Gastroesophageal sphincter (tissue), 3 donors: ENCODE measurements around the gene ERBB4.

Experiments used
- EP300 ChIP-seq: sonication (generic); formaldehyde crosslinking; IDR thresholded peaks from one replicate; pipeline ENCODE4 v1.6.1; 2017; ENCODE audit warnings: antibody characterized with exemption, mild to moderate bottlenecking
- POLR2A ChIP-seq, 2 donors: fragments of 450-650 bp; IDR thresholded peaks; one replicate each; pipeline ENCODE4 v1.6.1; 2017; ENCODE audit warnings: antibody characterized with exemption in 2 of 2, mild to moderate bottlenecking in 2 of 2, moderate library complexity in 1 of 2
- POLR2AphosphoS5 ChIP-seq: sonication (generic); formaldehyde crosslinking; IDR thresholded peaks from one replicate; pipeline ENCODE4 v1.6.1; 2017; ENCODE audit warnings: antibody characterized with exemption
- TF ChIP-seq, protein P1 (sequence below), 4 experiments: fragments of 200-600 bp in 2 of 4; fragments of 450-650 bp in 2 of 4; sonication (generic) in 1 of 4; IDR thresholded peaks; one replicate each; pipeline ENCODE4 v1.5.1; 2017 to 2019; ENCODE audit warnings: antibody characterized with exemption in 4 of 4, mild to moderate bottlenecking in 2 of 4, moderate library complexity in 2 of 4

DNA sequence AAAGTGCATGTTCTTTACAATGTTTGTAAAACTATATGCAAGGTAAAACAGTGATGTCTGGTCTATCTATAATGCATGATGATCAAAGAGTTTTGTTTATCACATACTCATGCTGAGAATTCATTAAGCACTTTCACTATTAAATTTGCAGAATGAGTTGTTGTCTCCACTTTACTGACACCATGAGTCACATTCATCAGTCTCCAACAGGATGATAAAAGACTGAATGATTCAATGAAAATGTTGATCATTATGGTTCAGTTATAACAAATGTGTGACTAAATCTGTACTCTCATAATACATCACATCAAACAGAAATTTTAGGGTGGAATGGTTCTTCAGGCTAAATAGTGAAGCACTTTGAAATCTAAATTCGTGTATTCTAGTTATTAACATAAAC is 129.0 kb downstream of the ERBB4 start:
- TF ChIP-seq, protein P1, sequence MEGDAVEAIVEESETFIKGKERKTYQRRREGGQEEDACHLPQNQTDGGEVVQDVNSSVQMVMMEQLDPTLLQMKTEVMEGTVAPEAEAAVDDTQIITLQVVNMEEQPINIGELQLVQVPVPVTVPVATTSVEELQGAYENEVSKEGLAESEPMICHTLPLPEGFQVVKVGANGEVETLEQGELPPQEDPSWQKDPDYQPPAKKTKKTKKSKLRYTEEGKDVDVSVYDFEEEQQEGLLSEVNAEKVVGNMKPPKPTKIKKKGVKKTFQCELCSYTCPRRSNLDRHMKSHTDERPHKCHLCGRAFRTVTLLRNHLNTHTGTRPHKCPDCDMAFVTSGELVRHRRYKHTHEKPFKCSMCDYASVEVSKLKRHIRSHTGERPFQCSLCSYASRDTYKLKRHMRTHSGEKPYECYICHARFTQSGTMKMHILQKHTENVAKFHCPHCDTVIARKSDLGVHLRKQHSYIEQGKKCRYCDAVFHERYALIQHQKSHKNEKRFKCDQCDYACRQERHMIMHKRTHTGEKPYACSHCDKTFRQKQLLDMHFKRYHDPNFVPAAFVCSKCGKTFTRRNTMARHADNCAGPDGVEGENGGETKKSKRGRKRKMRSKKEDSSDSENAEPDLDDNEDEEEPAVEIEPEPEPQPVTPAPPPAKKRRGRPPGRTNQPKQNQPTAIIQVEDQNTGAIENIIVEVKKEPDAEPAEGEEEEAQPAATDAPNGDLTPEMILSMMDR (IDR thresholded peaks at IDR 0.05) = no peak
- no peak for TF ChIP-seq POLR2A (IDR thresholded peaks at IDR 0.05)
- no peak for TF ChIP-seq POLR2AphosphoS5
- no peak for TF ChIP-seq EP300
